Activated CD8-positive, alpha-beta memory T cell treated with anti-CD3 and anti-CD28 coated beads for 1 hour (primary cell): ENCODE data around the gene TOMM6.

ENCODE experiments used
- DNase-seq, 2 donors: peaks; one replicate each; pipeline ENCODE4 v3.0.0-alpha.2; 2020; ENCODE audit warnings: low read depth in 1 of 2; ENCODE audit errors: extremely low read depth in 1 of 2

The TOMM6 gene

DNA sequence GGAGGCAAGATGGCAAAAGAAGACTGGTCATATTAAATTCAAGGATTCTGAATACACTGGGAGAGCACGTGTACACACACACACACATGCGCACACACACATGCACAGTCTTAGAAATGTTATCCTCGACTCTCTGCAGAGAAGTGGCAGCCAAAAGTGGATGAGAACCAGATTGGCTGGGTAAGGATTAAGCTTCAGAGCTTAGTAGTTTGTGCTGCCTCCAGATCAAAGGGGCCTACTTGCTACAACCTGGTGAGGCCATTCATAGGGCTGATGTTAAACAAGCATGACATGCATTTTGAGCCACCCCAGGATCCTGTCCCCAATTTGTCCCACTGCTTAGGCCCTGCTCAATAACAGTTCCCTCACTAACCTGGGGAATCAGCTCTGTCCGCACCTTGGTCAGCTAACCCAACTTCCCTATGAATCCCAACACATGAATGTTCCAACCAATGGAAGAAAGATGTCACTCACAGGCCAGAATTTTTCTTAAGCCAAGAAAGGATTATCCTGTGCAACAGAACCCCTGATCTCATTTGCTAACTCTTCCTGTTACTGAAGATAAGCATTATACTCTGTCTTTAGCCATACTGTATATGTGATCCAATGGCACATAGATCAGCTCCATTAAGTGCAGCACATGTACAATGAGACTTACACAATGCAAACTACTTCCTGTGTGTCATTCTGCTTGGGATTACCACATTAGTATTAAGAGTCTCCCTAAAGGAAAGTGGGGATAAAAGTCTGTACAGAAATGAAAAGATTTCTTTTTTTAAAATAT lies 31.0 kb downstream of the TOMM6 start:
- DNase-seq, result no peak

DNA sequence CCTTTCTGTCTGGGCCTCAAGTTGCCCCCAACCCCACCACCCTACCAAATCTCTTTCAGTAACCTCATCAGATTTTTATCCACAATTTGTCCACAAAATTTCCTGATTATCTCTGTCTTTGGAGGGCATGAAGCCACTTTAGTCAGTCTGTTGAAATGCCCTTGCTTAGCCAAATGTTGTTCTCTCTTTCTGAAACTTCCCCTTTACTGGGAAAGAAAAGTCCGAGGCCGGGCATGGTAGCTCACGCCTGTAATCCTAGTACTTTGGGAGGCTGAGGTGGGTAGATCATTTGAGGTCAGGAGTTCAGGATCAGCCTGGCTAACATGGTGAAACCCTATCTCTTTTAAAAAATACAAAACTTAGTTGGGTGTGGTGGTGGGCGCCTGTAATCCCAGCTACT lies 33.8 kb downstream of the TOMM6 start:
- DNase-seq, result no peak

DNA sequence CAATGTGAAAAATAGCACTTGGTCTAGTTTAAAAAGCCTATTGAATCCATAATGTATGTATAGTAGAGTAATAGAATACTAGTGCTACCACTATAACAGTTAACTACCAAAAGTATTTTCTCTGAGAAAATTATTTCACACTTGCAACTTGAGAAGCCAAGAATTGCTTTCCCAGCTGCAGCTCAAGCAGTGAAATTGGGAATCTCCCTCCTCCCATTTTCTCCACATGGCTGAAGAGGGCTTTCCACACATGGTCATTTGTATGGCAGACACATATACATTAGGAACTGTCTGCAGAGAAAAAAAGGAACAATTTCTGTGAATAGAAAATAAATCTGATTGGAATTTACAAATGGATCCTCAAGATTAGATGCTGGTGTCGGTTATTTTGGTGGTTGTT lies 34.5 kb downstream of the TOMM6 start:
- DNase-seq, result no peak

DNA sequence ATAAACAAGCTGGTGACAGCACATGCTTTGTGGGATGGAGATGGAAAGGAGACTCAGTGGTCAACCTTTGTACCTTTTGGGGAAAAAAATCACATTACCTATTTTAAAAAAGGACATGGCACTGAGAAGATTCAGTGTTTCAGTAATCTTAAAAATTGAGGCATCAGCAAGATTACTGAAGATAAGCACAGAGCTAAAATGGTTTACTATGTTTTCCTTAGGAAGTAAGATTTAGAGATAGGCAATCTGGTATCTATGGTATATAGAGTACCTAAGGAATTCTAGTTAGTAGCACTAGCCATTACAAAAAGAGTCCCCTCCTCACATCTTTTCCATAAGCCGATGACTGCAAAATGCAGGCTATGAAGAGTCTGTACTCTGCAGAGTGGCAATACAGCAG lies 35.7 kb downstream of the TOMM6 start:
- no peak for DNase-seq

DNA sequence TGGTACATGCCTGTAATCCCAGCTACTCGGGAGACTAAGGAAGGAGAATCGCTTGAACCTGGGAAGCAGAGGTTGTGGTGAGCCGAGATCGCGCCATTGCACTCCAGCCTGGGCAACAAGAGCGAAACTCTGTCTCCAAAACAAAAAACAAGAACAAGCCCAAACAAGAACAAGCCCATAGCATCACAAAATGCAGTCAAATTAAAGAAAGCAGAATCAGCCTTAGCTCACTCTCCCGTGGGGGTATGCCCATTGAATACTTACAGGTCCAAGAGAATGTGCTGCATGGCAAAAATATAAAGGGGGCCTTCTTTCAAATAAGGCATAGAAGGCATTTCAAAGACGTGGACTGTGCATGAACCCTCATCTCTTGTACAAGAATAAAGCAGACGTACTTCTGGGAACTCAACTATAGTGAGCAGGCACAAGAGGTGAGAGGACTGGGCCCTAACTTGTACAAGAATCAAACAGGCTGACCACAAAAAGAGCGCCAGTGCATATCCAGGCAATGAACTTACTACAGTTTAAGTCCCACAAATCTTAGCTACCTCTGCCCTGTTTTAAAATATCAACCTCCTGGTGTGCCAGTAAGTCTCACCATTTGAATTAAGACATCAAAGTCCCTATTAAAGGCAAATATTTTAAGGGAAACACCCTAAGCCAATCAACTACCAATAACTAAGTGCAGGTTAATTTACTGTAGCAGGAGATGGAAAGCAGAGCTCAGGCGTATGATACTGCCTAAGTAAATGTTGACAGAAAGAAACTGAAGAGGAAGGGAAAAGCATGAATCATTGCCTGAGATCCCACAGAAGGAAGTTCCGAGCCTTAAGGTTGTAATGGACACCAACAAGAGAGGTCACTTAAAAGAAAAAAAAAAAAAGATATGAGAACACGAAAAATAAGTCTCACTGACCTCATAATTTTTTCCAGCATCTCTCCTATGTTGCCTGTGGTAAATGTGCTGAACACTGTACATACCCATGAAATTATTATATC lies 37.4 kb downstream of the TOMM6 start:
- no peak for DNase-seq

DNA sequence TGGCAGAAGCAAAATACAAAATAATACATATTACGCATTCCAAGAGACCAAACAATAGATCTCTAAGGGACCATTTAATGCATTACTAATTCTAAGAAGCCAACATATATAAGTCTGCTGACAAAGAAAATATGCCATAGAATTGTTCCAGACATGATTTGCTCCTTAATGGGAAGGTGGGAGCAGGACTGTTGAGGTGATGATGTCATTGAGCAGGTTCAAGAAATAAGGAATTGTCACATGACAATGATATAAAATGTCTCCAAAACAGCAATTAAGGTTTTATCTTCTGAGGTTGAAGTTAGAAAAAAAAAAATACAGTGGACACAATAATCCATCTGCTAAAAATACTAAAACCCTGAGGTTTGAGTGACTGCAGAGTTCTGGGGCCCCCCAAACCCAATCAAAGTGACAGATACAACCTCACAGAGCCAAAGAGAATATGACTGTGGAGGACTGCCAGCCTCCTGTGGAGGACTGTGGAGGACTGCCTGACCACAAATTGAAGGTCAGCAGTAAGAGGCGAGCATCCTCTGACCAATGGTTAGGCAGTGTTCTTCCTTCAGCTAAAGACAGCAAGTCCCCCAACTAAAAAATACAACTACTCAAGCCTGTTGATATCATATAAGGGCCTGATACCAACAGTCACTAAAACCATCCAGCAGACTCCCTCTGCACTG lies 39.0 kb downstream of the TOMM6 start:
- DNase-seq, result no peak

DNA sequence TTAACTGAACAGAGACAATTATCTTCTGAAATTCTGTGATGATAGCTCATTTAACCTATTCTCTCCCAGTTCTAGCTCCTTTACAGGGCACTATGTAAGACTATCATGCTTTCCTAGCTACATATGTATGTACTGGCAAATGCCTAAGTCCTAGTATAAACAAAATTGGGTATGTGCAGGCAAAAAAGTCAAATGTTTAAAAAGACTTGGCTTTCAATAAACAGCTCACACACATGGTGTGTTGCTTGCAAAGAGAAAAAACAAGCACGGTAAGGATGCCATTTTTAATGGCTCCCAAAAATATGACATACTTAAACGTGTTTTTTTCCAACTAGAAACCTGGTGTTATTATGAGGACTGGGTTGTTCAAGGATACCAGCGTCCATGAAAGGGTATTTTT lies 44.8 kb downstream of the TOMM6 start:
- no peak for DNase-seq

DNA sequence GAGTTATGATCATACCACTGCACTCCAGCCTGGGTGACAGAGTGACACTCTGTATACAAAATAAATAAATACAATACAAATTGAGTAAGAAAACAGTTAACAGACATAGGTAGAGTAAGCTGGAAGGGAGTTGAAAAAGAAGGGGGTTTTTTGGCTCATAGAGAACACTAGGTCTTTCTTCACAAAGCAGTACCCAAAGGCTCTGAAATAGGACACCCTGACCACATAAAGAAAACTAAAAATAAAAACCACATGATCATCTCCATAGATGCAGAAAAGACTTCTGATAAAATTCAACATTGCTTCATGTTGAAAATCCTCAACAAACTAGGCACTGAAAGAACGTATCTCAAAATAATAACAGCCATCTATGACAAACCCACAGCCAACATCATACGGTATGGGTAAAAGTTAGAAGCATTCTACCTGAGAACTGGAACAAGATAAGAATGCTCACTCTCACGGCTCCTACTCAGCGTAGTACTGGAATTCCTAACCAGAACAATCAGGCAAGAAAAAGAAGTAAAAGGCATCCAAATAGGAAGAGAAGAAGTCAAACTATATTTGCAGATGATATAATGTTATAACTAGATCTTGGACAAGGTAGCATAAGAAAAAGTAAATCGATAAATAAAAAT lies 48.6 kb downstream of the TOMM6 start:
- no peak for DNase-seq

DNA sequence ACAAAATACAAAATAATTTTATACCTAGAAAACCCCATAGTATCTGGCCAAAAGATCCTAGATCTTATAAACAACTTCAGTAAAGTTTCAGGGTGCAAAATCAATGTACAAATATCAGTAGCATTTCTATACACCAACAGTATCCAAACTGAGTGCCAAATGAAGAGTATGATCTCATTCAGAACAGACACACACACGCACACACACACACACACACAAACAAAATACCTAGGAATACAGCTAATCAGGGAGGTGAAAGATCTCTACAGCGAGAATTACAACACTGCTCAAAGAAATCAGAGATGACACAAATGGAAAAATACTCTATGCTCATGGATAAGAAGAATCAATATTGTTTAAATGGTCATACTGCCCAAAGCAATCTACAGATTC lies 49.2 kb downstream of the TOMM6 start:
- DNase-seq, result no peak
